ENCODE results near the gene ACY1. TPM values are rescaled to one million over a fixed set of nuclear protein-coding genes. Genes with fewer than 3 reads are reported as not detected.
"Not testable (repeated sequence)": the region's sequence is repeated elsewhere in the genome, so short reads cannot be mapped to it uniquely, and the experiment has no call there.

ACY1 gene
- total and polyA plus RNA-seq, 11 donors, result 14.8 to 45.3 (median 25.4) TPM

DNA sequence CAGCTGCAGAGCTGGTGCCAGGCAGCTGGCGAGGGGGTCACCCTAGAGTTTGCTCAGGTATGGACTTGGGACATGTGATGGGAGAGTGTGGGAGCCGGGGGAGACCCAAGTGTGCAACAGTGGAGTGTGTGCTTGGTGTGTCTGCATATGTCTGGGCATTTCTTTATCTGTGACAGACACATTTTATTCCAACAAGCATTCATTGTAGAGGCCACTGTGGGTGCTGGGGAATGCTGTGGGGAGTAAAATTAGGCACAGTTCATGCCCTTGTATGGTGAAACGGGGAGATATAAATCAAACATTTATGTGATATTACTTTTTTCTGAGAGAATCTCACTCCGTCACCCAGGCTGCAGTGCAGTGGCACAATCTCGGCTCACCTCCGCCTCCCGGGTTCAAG is 4.2 kb downstream of the ACY1 start:
- intact Hi-C loops (cut with DNase I), result no loop called here
- H3K27ac ChIP-seq, result no peak overlapping the region
- H3K36me3 ChIP-seq, result peaks cover 0 to 15% (median 10%) of the 10 kb centered on the region in 9 donors
- DNase-seq, result no peak
- peaks cover 0 to 29% (median 17%) of the 10 kb centered on the region in 12 donors for H3K4me1 ChIP-seq
- H3K27me3 ChIP-seq, result no peaks in the 10 kb centered on the region
- H3K9me3 ChIP-seq, result no peaks in the 10 kb centered on the region
- no peak for ATAC-seq
- WGBS, 4 donors, result 93 to 98% (median 96%) methylated on average over 7 of the region's 7 CpGs
- TF ChIP-seq, protein P1, sequence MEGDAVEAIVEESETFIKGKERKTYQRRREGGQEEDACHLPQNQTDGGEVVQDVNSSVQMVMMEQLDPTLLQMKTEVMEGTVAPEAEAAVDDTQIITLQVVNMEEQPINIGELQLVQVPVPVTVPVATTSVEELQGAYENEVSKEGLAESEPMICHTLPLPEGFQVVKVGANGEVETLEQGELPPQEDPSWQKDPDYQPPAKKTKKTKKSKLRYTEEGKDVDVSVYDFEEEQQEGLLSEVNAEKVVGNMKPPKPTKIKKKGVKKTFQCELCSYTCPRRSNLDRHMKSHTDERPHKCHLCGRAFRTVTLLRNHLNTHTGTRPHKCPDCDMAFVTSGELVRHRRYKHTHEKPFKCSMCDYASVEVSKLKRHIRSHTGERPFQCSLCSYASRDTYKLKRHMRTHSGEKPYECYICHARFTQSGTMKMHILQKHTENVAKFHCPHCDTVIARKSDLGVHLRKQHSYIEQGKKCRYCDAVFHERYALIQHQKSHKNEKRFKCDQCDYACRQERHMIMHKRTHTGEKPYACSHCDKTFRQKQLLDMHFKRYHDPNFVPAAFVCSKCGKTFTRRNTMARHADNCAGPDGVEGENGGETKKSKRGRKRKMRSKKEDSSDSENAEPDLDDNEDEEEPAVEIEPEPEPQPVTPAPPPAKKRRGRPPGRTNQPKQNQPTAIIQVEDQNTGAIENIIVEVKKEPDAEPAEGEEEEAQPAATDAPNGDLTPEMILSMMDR (IDR thresholded peaks at IDR 0.05), result no peak
- no peak overlapping the region for H3K4me3 ChIP-seq

DNA sequence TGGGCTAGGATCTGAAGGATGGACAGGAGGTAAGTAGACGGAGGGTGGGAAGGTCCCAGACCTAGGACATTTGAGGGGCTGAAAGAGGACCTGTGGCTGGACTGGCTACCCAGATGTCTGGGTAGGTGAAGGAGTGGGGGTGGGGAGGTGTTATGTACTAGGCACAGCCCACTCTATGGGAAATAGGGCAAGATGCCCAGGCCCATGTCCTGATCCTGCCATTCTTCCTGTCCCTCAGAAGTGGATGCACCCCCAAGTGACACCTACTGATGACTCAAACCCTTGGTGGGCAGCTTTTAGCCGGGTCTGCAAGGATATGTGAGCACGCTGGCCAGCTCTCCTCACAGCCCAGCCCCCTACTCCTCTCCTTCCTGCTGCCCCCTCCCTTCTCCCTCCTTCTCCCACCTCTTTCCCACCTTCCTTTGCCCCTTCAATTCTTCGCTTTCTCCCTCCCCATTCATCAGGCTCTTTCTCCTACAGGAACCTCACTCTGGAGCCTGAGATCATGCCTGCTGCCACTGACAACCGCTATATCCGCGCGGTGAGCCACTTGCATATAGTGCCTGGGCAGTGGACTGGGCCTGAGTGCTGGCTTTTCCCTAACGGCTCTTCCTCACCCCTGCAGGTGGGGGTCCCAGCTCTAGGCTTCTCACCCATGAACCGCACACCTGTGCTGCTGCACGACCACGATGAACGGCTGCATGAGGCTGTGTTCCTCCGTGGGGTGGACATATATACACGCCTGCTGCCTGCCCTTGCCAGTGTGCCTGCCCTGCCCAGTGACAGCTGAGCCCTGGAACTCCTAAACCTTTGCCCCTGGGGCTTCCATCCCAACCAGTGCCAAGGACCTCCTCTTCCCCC is 5.2 kb downstream of the ACY1 start:
- intact Hi-C loops (cut with DNase I), result no loop called here
- H3K4me3 ChIP-seq, result no peak overlapping the region
- H3K36me3 ChIP-seq, result peaks cover 0 to 25% (median 20%) of the 10 kb centered on the region in 9 donors
- TF ChIP-seq, protein P1 (IDR thresholded peaks at IDR 0.05), result no peak
- TF ChIP-seq POLR2A (IDR thresholded peaks at IDR 0.05), result no peak
- H3K27ac ChIP-seq, result no peak overlapping the region
- no peak for ATAC-seq
- no peak for DNase-seq
- 81 to 86% (median 82%) methylated on average over 15 of the region's 15 CpGs for WGBS, 4 donors
- no peaks in the 10 kb centered on the region for H3K9me3 ChIP-seq
- H3K27me3 ChIP-seq, result no peaks in the 10 kb centered on the region
- H3K4me1 ChIP-seq, result peaks cover 0 to 23% (median 13%) of the 10 kb centered on the region in 12 donors

DNA sequence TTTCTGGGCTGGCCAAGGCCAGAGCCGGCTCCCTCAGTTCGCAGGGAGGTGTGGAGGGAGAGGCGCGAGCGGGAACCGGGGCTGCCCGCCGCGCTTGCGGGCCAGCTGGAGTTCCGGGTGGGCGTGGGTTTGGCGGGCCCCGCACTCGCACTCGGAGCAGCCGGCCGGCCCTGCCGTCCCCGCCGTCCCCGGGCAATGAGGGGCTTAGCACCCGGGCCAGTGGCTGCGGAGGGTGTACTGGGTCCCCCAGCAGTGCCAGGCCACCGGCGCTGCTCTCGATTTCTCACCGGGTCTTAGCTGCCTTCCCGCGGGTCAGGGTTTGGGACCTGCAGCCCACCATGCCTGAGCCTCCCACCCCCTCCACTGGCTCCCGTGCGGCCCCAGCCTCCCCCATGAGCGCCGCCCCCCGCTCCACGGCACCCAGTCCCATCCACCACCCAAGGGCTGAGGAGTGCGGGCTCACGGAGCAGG is 7.2 kb downstream of the ACY1 start:
- DNase-seq, H3K27me3 ChIP-seq, H3K27ac ChIP-seq, H3K4me3 ChIP-seq, ATAC-seq, H3K9me3 ChIP-seq: not testable (repeated sequence)
- intact Hi-C loops (cut with DNase I), result loop anchor here in 2 of 10 donors (10.0 kb wide), 2 partner anchors 294 to 344 kb away; partner anchors contain the start of gene GLYCTK (in 1 of the 2)
- Histone ChIP-seq H3K36me3 (peaks cover 0 to 42% (median 33%) of the 10 kb centered on the region in 9 donors), H3K4me1 (peaks cover 0 to 28% (median 20%) of the 10 kb centered on the region in 12 donors)
- 77 to 93% (median 81%) methylated on average over 23 to 38 of the region's 38 CpGs for WGBS, 4 donors

DNA sequence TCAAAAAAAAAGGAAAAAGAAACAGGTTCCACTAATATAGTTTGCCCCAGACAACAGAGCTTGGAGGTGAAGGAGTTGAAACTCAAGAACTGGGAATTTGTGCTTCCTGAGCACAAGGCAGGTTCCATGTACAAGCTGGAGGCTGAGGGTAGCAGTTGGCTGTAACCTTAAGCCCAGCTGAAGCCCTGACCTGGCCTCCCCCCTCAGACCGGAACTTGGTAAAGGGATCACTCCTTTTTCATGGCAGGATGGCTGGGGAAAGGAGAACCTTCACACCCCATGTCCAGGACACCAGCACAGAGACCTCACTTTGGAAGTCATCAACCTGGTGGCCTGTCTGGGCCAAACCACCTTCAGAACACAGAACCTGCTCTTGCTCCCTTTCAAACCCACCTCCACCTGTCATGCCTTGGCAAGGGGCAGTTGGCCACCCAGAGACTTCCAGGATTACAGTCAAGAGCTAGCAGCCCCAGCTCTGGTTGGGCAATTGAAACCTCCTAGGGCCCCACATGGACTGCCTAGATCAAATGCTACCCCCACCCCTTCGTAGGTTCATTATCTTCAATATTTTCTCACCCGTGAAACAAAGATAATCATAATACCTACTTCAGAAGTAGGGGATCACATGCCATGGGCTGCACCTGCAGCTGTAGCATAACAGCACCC is 8.8 kb downstream of the ACY1 start:
- no peak for ATAC-seq

DNA sequence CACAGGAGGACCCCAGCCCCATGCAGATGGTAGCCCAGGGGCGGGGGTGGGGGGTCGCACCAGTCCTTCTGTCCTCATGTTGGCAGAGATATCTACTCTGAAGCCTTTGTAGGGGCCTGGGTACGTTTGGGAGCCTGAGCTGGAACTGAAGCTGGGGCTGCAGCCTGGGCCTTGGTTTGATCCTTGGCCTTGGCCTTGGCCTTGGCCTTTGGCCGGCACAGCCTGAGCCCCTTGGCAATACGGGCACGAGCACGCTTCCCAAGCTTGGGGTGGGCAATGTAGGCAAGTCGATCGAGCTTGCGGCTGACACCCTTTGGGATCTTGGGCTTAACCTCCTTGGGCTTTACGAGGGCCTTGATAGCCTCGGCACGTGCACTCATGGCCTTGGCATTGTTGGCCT is 10.3 kb downstream of the ACY1 start:
- not testable (repeated sequence) for H3K9me3 ChIP-seq, H3K27me3 ChIP-seq, H3K27ac ChIP-seq, ATAC-seq, DNase-seq, H3K4me3 ChIP-seq
- H3K4me1 ChIP-seq, result peaks cover 0 to 28% (median 20%) of the 10 kb centered on the region in 12 donors
- intact Hi-C loops (cut with DNase I), result loop anchor here in 2 of 10 donors (10.0 kb wide), 2 partner anchors 291 to 341 kb away; partner anchors contain the start of gene GLYCTK (in 1 of the 2)
- 87 to 100% (median 91%) methylated on average over 2 to 10 of the region's 13 CpGs for WGBS, 4 donors
- H3K36me3 ChIP-seq, result peaks cover 0 to 42% (median 33%) of the 10 kb centered on the region in 9 donors

More for the DNA sequence above, 8.8 kb downstream of the ACY1 start:
- no peaks in the 10 kb centered on the region for H3K9me3 ChIP-seq
- H3K4me3 ChIP-seq, result no peak overlapping the region
- intact Hi-C loops (cut with DNase I), result loop anchor here in 2 of 10 donors (10.0 kb wide), 2 partner anchors 293 to 343 kb away; partner anchors contain the start of gene GLYCTK (in 1 of the 2)
- H3K27ac ChIP-seq, result no peak overlapping the region
- H3K27me3 ChIP-seq, result no peaks in the 10 kb centered on the region
- H3K4me1 ChIP-seq, result peaks cover 0 to 28% (median 20%) of the 10 kb centered on the region in 12 donors
- no peak for TF ChIP-seq POLR2A (IDR thresholded peaks at IDR 0.05)
- TF ChIP-seq, protein P1 (IDR thresholded peaks at IDR 0.05), result no peak
- 60 to 78% (median 74%) methylated on average over 3 of the region's 3 CpGs for WGBS, 4 donors
- H3K36me3 ChIP-seq, result peaks cover 0 to 42% (median 33%) of the 10 kb centered on the region in 9 donors
- DNase-seq, result no peak
